Measurements from ENCODE around the gene RFX5. TPM values are rescaled to one million over a fixed set of nuclear protein-coding genes. Genes with fewer than 3 reads are reported as not detected.

RFX5 gene
- total RNA-seq, 2 experiments from 2014 or later = 55.6 to 55.7 TPM

DNA sequence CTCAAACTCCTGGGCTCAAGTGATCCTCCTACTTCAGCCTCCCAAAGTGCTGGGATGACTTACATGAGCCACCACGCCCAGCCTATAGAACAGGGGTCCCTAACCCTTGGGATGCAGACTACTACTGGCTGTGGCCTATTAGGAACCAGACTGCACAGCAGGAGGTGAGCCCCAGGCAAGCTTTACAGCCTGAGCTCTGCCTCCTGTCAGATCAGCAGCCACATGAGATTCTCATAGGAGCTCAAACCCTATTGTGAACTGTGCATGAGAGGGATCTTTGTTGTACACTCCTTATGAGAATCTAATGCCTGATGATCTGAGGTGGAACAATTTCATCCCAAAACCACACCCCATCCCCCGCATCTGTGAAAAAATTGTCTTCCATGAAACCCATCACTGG is 39.0 kb upstream of the RFX5 start:
- Mint-ChIP-seq H3K4me1 (ENCODE audit: low read depth) (no peaks in the 10 kb centered on the region), H3K27me3 (no peaks in the 10 kb centered on the region), H3K9me3 (no peaks in the 10 kb centered on the region), H3K27ac (no peak overlapping the region), H3K4me3 (no peak overlapping the region), H3K36me3 (ENCODE audit: low read depth) (no peaks in the 10 kb centered on the region)
- ChIA-PET CTCF (interaction anchor here (1.1 kb wide), 2 partner anchors 46 to 124 kb away, joined by 3 to 5 read pairs; no protein-coding TSS in a partner anchor), POLR2A (interaction anchor here (0.6 kb wide), 1 partner anchor 131 kb away, joined by 3 read pairs; the partner anchor contains the start of gene PSMD4)
- TF ChIP-seq, protein P1, sequence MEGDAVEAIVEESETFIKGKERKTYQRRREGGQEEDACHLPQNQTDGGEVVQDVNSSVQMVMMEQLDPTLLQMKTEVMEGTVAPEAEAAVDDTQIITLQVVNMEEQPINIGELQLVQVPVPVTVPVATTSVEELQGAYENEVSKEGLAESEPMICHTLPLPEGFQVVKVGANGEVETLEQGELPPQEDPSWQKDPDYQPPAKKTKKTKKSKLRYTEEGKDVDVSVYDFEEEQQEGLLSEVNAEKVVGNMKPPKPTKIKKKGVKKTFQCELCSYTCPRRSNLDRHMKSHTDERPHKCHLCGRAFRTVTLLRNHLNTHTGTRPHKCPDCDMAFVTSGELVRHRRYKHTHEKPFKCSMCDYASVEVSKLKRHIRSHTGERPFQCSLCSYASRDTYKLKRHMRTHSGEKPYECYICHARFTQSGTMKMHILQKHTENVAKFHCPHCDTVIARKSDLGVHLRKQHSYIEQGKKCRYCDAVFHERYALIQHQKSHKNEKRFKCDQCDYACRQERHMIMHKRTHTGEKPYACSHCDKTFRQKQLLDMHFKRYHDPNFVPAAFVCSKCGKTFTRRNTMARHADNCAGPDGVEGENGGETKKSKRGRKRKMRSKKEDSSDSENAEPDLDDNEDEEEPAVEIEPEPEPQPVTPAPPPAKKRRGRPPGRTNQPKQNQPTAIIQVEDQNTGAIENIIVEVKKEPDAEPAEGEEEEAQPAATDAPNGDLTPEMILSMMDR (IDR thresholded peaks at IDR 0.05) = no peak
- DNase-seq (no peak), ATAC-seq (no peak)
- intact Hi-C loops (cut with micrococcal nuclease) = no loop called here

DNA sequence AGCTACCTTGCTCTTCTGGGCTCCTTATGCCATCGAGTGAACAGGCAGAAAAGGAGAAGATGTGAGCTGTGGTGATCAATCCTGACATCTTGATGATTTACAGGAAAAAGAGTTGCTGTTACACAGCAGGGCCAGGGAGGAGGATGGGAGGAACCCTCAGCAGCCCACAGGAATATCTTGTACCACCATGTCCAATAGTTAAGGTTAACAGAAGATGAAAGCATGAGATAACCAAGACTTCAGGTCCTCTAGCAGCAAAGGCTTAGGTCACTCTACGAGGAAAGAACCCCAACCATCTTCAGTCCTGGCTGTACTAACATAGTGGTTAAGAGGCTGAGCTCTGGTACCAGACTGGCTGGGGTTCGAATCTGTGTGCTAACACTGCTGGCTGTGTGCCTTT is 37.5 kb upstream of the RFX5 start:
- Mint-ChIP-seq H3K4me1 (ENCODE audit: low read depth) (no peaks in the 10 kb centered on the region), H3K27me3 (no peaks in the 10 kb centered on the region), H3K4me3 (no peak overlapping the region), H3K27ac (no peak overlapping the region), H3K36me3 (ENCODE audit: low read depth) (no peaks in the 10 kb centered on the region), H3K9me3 (no peaks in the 10 kb centered on the region)
- CTCF ChIA-PET = interaction anchor here (1.0 kb wide), 1 partner anchor 21 kb away, joined by 3 read pairs; no protein-coding TSS in a partner anchor
- POLR2A ChIA-PET = interaction anchor here (0.6 kb wide), 1 partner anchor 12 kb away, joined by 3 read pairs; the partner anchor contains the start of gene SELENBP1
- DNase-seq (no peak), ATAC-seq (no peak)
- intact Hi-C loops (cut with micrococcal nuclease) = no loop called here
- TF ChIP-seq, protein P1 (IDR thresholded peaks at IDR 0.05) = no peak

DNA sequence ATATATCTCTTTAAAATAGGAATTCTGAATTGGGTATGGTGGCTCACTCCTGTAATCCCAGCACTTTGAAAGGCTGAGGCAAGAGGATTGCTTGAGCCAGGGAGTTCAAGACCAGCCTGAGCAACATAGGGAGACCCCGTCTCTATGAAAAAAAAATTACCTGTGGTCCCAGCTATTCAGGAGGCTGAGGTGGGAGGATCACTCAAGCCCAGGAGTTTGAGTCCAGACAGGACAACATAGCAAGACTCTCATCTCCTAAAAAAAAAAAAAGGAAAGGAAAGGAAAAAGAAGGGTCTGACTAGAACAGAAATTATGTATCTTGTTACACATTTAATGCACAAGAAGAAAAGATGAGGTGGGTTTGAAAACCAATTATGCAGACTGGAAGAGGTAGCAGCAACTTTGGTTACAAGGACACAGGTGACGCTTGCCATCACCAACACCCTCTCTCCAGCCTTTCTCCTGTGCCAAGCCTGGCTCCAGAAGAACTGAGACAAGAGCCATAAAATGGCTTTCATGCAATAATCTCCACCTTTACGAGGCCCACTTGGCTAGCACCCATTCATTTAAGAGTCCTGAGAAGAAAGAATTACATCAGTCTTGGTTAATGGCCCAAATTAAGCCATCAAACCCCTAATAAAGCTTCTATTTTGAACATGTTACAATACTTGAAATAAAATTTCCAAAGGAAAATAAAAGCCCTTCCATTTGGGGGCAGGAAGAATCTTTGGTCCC is 30.3 kb upstream of the RFX5 start:
- TF ChIP-seq, protein P1 (IDR thresholded peaks at IDR 0.05) = no peak
- ATAC-seq (no peak), DNase-seq (no peak)
- ChIA-PET CTCF (interaction anchor here (1.2 kb wide), 1 partner anchor 123 kb away, joined by 3 read pairs; the partner anchor contains the start of gene PSMD4), POLR2A (interaction anchor here (0.7 kb wide), 2 partner anchors 74 to 89 kb away, joined by 3 to 4 read pairs; no protein-coding TSS in a partner anchor)
- Mint-ChIP-seq H3K4me3 (no peak overlapping the region), H3K27ac (no peak overlapping the region), H3K27me3 (no peaks in the 10 kb centered on the region), H3K4me1 (ENCODE audit: low read depth) (no peaks in the 10 kb centered on the region), H3K36me3 (ENCODE audit: low read depth) (no peaks in the 10 kb centered on the region), H3K9me3 (no peaks in the 10 kb centered on the region)
- intact Hi-C loops (cut with micrococcal nuclease) = no loop called here

DNA sequence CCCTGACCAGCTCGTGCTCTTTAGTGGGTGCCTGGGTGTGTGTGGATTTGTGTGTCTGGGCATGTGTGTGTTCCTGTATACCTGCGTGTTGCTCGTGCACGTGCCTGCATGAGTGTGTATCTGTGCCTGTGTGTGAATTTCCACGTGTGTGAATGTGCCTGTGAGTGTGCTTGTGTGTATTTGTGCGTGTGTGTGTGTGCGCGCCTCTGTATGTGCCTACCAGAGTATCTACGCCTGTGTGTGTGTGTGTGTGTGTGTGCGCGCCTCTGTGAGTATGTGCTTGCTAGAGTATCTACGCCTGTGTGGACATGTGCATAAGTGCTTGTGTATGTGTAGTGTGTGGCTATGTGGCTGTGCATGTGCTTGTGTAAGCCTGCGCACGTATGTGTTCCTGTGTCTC is 26.1 kb upstream of the RFX5 start:
- Mint-ChIP-seq H3K27ac (no peak overlapping the region), H3K4me1 (ENCODE audit: low read depth) (no peaks in the 10 kb centered on the region), H3K27me3 (no peaks in the 10 kb centered on the region), H3K9me3 (no peaks in the 10 kb centered on the region), H3K36me3 (ENCODE audit: low read depth) (no peaks in the 10 kb centered on the region), H3K4me3 (no peak overlapping the region)
- ATAC-seq (no peak), DNase-seq (no peak)
- intact Hi-C loops (cut with micrococcal nuclease) = no loop called here
- CTCF ChIA-PET = interaction anchor here (1.6 to 1.7 kb wide), 2 partner anchors 9 to 32 kb away, joined by 3 to 5 read pairs; no protein-coding TSS in a partner anchor
- TF ChIP-seq, protein P1 (IDR thresholded peaks at IDR 0.05) = no peak
- POLR2A ChIA-PET = interaction anchor here (0.9 kb wide), 1 partner anchor 12 kb away, joined by 3 read pairs; no protein-coding TSS in a partner anchor
